IMR-90 (cell line): Measurements from ENCODE around the gene ACSM3.

Source experiments
- CTCF ChIP-seq: conservative IDR thresholded peaks from 2 replicates; pipeline ENCODE4 v1.5.1; 2012; ENCODE audit warnings: mild to moderate bottlenecking, low read depth, low read length, improper control_type of control experiment
- POLR2A ChIP-seq: IDR thresholded peaks from 2 replicates; pipeline ENCODE4 v1.6.1; 2012; ENCODE audit warnings: mild to moderate bottlenecking, low read depth, low read length

- no peak for TF ChIP-seq CTCF
- TF ChIP-seq POLR2A = no peak
Measured at GRCh38 chr16:20818929-20819585, 55.2 kb downstream of the ACSM3 start.
